ENCODE measurements around the gene CMBL.
"Not testable (repeated sequence)": the region's sequence is repeated elsewhere in the genome, so short reads cannot be mapped to it uniquely, and the experiment has no call there.

GRCh38 chr5:10285362-10285761 is 22.3 kb downstream of the CMBL start:
- TF ChIP-seq, protein P1, sequence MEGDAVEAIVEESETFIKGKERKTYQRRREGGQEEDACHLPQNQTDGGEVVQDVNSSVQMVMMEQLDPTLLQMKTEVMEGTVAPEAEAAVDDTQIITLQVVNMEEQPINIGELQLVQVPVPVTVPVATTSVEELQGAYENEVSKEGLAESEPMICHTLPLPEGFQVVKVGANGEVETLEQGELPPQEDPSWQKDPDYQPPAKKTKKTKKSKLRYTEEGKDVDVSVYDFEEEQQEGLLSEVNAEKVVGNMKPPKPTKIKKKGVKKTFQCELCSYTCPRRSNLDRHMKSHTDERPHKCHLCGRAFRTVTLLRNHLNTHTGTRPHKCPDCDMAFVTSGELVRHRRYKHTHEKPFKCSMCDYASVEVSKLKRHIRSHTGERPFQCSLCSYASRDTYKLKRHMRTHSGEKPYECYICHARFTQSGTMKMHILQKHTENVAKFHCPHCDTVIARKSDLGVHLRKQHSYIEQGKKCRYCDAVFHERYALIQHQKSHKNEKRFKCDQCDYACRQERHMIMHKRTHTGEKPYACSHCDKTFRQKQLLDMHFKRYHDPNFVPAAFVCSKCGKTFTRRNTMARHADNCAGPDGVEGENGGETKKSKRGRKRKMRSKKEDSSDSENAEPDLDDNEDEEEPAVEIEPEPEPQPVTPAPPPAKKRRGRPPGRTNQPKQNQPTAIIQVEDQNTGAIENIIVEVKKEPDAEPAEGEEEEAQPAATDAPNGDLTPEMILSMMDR (IDR thresholded peaks at IDR 0.05): not testable (repeated sequence)
- TF ChIP-seq POLR2AphosphoS5, EP300, POLR2A (IDR thresholded peaks at IDR 0.05): not testable (repeated sequence)
